Measurements from ENCODE around the gene UNC13B.
"Not testable (repeated sequence)": the region's sequence is repeated elsewhere in the genome, so short reads cannot be mapped to it uniquely, and the experiment has no call there.

The UNC13B gene

GRCh38 chr9:35367451-35367850 lies 205.6 kb downstream of the UNC13B start:
- DNase-seq (ENCODE audit: low read depth in 1 of 2, low spot score in 1 of 2) = no peak

- no peak for DNase-seq (ENCODE audit: low read depth in 1 of 2, low spot score in 1 of 2)
Observed at GRCh38 chr9:35370241-35370640, 208.4 kb downstream of the UNC13B start.

GRCh38 chr9:35374436-35374835 lies 212.6 kb downstream of the UNC13B start:
- no peak for DNase-seq (ENCODE audit: low read depth in 1 of 2, low spot score in 1 of 2)

- no peak for DNase-seq (ENCODE audit: low read depth in 1 of 2, low spot score in 1 of 2)
Observed at GRCh38 chr9:35374910-35375309, 213.1 kb downstream of the UNC13B start.

GRCh38 chr9:35380039-35380438 lies 218.2 kb downstream of the UNC13B start:
- DNase-seq (ENCODE audit: low read depth in 1 of 2, low spot score in 1 of 2) = no peak

- no peak for DNase-seq (ENCODE audit: low read depth in 1 of 2, low spot score in 1 of 2)
Observed at GRCh38 chr9:35380619-35381018, 218.8 kb downstream of the UNC13B start.

- no peak for DNase-seq (ENCODE audit: low read depth in 1 of 2, low spot score in 1 of 2)
Observed at GRCh38 chr9:35385042-35385441, 223.2 kb downstream of the UNC13B start.

GRCh38 chr9:35395076-35395705 lies 233.4 kb downstream of the UNC13B start:
- DNase-seq (ENCODE audit: low read depth in 1 of 2, low spot score in 1 of 2) = no peak

- DNase-seq (ENCODE audit: low read depth in 1 of 2, low spot score in 1 of 2) = no peak
Observed at GRCh38 chr9:35395706-35396101, 233.9 kb downstream of the UNC13B start.

GRCh38 chr9:35396560-35397215 lies 234.9 kb downstream of the UNC13B start:
- no peak for DNase-seq (ENCODE audit: low read depth in 1 of 2, low spot score in 1 of 2)

GRCh38 chr9:35397216-35397698 lies 235.4 kb downstream of the UNC13B start:
- no peak for DNase-seq (ENCODE audit: low read depth in 1 of 2, low spot score in 1 of 2)

- no peak for DNase-seq (ENCODE audit: low read depth in 1 of 2, low spot score in 1 of 2)
Observed at GRCh38 chr9:35397923-35398322, 236.1 kb downstream of the UNC13B start.

GRCh38 chr9:35398651-35399335 lies 237.0 kb downstream of the UNC13B start:
- no peak for DNase-seq (ENCODE audit: low read depth in 1 of 2, low spot score in 1 of 2)

- no peak for DNase-seq (ENCODE audit: low read depth in 1 of 2, low spot score in 1 of 2)
Observed at GRCh38 chr9:35404865-35405264, 243.1 kb downstream of the UNC13B start.

GRCh38 chr9:35406183-35406959 lies 244.6 kb downstream of the UNC13B start:
- DNase-seq (ENCODE audit: low read depth in 1 of 2, low spot score in 1 of 2) = peak in 1 of 2 donors; percentile 17

GRCh38 chr9:35407846-35408245 lies 246.0 kb downstream of the UNC13B start:
- no peak for DNase-seq (ENCODE audit: low read depth in 1 of 2, low spot score in 1 of 2)

- not testable (repeated sequence) for DNase-seq (ENCODE audit: low read depth in 1 of 2, low spot score in 1 of 2)
Observed at GRCh38 chr9:35409434-35409833, 247.6 kb downstream of the UNC13B start.

GRCh38 chr9:35414889-35415288 lies 253.1 kb downstream of the UNC13B start:
- no peak for DNase-seq (ENCODE audit: low read depth in 1 of 2, low spot score in 1 of 2)

- no peak for DNase-seq (ENCODE audit: low read depth in 1 of 2, low spot score in 1 of 2)
Observed at GRCh38 chr9:35415402-35416097, 253.7 kb downstream of the UNC13B start.

GRCh38 chr9:35416098-35416427 lies 254.3 kb downstream of the UNC13B start:
- no peak for DNase-seq (ENCODE audit: low read depth in 1 of 2, low spot score in 1 of 2)

- DNase-seq (ENCODE audit: low read depth in 1 of 2, low spot score in 1 of 2) = no peak
Observed at GRCh38 chr9:35422346-35422745, 260.5 kb downstream of the UNC13B start.
